Psoas muscle (tissue), 8 donors: Measurements from ENCODE around the gene S100A16. TPM values are rescaled to one million over a fixed set of nuclear protein-coding genes. Genes with fewer than 3 reads are reported as not detected.

ENCODE experiments used
- ATAC-seq, 4 donors: fragments of 200-7000 bp; cut with Tn5 transposase; one replicate each; pipeline ENCODE4 v1.9.1; 2020; ENCODE audit warnings: moderate library complexity in 3 of 4, mild to moderate bottlenecking in 2 of 4
- DNase-seq, 2 donors: peaks; one replicate each; pipeline ENCODE4 v3.0.0-alpha.2; 2020
- H3K27ac ChIP-seq: fragments of 200-600 bp; one replicate; pipeline ENCODE4 v1.8.0; 2022
- H3K27me3 ChIP-seq, 3 donors: fragments of 200-600 bp in 1 of 3; one replicate each; pipeline versions ENCODE4 v1.6.1 to v1.8.0; 2013 to 2022; ENCODE audit warnings: low read length in 2 of 3, mild to moderate bottlenecking in 2 of 3, moderate library complexity in 1 of 3; ENCODE audit not compliant: insufficient read depth in 3 of 3
- H3K36me3 ChIP-seq, 2 donors: fragments of 200-600 bp in 1 of 2; one replicate each; pipeline versions ENCODE4 v1.6.1 to v1.8.0; 2013 to 2022; ENCODE audit warnings: low read depth in 1 of 2, mild to moderate bottlenecking in 1 of 2, moderate library complexity in 1 of 2; ENCODE audit not compliant: insufficient read depth in 1 of 2
- H3K4me1 ChIP-seq: fragments of 200-600 bp; one replicate; pipeline ENCODE4 v1.8.0; 2022
- H3K4me3 ChIP-seq: fragments of 200-600 bp; one replicate; pipeline ENCODE4 v1.8.0; 2022; ENCODE audit warnings: mild to moderate bottlenecking
- H3K9me3 ChIP-seq: fragments of 200-600 bp; one replicate; pipeline ENCODE4 v1.8.0; 2022
- WGBS, 3 donors: extraction: QIAGEN DNeasy Blood & Tissue Kit; methylation state at CpG; one replicate each; pipeline versions ENCODE4 v1.1.6 to v1.1.7; 2013; 5-methylcytosine and 5-hydroxymethylcytosine counted together
- intact Hi-C, 2 donors: fragments of 100-400 bp; cut with DNase I; formaldehyde crosslinking; loops; one replicate each; pipeline versions ENCODE4 v1.11.0 to v1.14.2; 2022
- polyA plus RNA-seq, 3 donors: library from polyadenylated mRNA; stranded (reverse); fragments of 200-250 nt; gene quantifications; one replicate each; pipeline ENCODE4 v1.2.3, GENCODE V29; 2013
- total RNA-seq, 4 donors: library from RNA; stranded (reverse); fragmentation: NEBNext Ultra II Directional in 2 of 4; extraction: Animal tissue kit (Norgen Biotek cat#: 25700) in 2 of 4; gene quantifications; one replicate each; pipeline versions ENCODE4 v1.2.1 to v1.2.4, GENCODE V29; 2021 to 2023
- TF ChIP-seq, protein P1 (sequence below): fragments of 200-600 bp; IDR thresholded peaks from one replicate; pipeline ENCODE4 v1.8.0; 2022; ENCODE audit warnings: antibody characterized with exemption
- donor health status: healthy with polysubstance abuse.
- donor health status: DM: no; HTN: no; CAD: no; lungs with moderate emphysema.
- donor health status: Bipolar disorder and iron deficiency.
- donor health status: healthy.
- donor health status: DM: yes; HTN: yes; CAD: no.
- donor health status: DM: no; HTN: no; CAD: no.
- donor health status: DM: no; HTN: no; CAD: no.
- donor health status: DM: yes; HTN: yes; CAD: no.

The S100A16 gene
- total and polyA plus RNA-seq, 7 donors, result 23.3 to 251 (median 38.1) TPM

DNA sequence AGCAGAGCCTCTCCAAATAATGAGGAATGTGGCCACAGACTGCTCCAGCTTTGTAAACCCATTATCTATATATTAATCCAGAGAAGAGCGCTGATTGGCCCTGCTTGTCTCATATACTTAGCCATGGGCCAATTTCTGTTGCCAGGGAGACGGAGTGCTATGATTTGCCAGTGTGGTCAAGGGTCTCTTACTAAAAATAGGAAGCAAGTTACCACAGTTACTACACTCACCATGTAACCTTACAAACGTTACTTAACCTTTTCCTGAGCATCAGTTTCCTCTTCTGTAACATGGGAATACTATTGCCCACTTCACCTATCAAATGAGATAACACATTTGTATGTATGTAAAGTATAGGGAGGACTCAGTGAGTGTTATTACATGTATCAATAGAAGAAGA is 39.6 kb downstream of the S100A16 start:
- H3K36me3 ChIP-seq, result no peaks in the 10 kb centered on the region
- H3K4me3 ChIP-seq, result no peak overlapping the region
- intact Hi-C loops, result loop anchor here (2.0 to 10.0 kb wide), 5 partner anchors 43 to 414 kb away; partner anchors contain the start of genes S100A14 (in 2 of the 2), ILF2 (in 1 of the 2) and RAB13 (in 1 of the 2)
- 86 to 91% (median 87%) methylated on average over 3 of the region's 3 CpGs for WGBS, 3 donors
- peaks cover 0 to 7% (median 0%) of the 10 kb centered on the region in 3 donors for H3K27me3 ChIP-seq
- H3K4me1 ChIP-seq, result peaks cover 16% of the 10 kb centered on the region
- no peak for DNase-seq
- peak overlapping the region; percentile 75 for H3K27ac ChIP-seq
- TF ChIP-seq, protein P1, sequence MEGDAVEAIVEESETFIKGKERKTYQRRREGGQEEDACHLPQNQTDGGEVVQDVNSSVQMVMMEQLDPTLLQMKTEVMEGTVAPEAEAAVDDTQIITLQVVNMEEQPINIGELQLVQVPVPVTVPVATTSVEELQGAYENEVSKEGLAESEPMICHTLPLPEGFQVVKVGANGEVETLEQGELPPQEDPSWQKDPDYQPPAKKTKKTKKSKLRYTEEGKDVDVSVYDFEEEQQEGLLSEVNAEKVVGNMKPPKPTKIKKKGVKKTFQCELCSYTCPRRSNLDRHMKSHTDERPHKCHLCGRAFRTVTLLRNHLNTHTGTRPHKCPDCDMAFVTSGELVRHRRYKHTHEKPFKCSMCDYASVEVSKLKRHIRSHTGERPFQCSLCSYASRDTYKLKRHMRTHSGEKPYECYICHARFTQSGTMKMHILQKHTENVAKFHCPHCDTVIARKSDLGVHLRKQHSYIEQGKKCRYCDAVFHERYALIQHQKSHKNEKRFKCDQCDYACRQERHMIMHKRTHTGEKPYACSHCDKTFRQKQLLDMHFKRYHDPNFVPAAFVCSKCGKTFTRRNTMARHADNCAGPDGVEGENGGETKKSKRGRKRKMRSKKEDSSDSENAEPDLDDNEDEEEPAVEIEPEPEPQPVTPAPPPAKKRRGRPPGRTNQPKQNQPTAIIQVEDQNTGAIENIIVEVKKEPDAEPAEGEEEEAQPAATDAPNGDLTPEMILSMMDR, result no peak
- no peaks in the 10 kb centered on the region for H3K9me3 ChIP-seq
- ATAC-seq, result no peak

DNA sequence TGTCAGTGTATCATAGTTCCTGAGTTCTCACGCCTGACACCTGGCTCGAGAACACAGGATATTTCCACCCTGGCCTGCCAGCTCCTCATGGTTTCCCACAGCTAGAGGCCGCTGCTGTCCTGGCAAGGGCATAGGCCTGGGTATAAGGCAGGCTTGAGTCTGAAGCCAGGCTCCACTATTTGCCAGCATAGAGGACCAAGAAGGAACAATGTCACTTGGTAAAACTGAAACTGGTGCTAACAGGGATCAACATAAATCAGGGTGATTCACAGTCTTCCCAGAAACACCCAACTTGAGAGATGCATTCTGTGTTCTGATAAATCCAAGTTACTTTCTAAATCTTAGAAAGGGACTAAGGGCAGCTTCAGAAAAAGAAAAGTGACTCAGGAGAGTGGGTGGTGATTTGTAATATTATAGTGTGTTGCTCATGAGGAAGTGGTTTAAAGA is 40.3 kb downstream of the S100A16 start:
- Histone ChIP-seq H3K36me3 (no peaks in the 10 kb centered on the region), H3K4me1 (peaks cover 23% of the 10 kb centered on the region), H3K27me3 (peaks cover 0 to under 1% (median 0%) of the 10 kb centered on the region in 3 donors), H3K4me3 (no peak overlapping the region), H3K9me3 (no peaks in the 10 kb centered on the region), H3K27ac (peak overlapping the region; percentile 75)
- TF ChIP-seq, protein P1, result peak; percentile 90
- 5 to 13% (median 6%) methylated on average over 3 of the region's 3 CpGs for WGBS, 3 donors
- DNase-seq (peak; percentile 82 to 90), ATAC-seq (peak; percentile 87 to 89 (median 88))
- intact Hi-C loops, result loop anchor here (1.0 to 10.0 kb wide), 6 partner anchors 44 to 415 kb away; partner anchors contain the start of genes S100A14 (in 2 of the 2), ILF2 (in 1 of the 2), RAB13 (in 1 of the 2) and S100A1 (in 1 of the 2)

DNA sequence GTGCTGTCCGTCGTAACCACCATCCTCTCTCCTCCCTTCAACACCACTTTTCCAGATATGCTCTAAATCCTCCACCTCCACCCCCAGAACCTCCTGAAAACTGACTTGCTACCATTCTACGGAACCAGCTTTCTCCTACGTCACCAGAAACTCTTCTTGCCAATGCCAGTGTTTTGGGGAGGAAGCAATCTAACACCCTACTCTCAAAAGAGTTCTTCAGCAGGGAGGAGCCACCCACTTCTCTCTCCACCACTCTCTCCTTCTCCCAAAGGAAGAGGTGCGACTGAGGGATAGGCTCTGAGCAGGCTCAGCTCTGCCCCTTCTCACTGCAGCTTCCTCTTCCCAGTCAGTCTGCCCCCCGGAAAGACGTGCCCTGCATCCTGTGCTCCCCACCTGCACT is 41.2 kb downstream of the S100A16 start:
- Histone ChIP-seq H3K4me3 (no peak overlapping the region), H3K27ac (peak overlapping the region; percentile 75), H3K9me3 (no peaks in the 10 kb centered on the region), H3K36me3 (no peaks in the 10 kb centered on the region), H3K27me3 (no peaks in the 10 kb centered on the region), H3K4me1 (peaks cover 31% of the 10 kb centered on the region)
- ATAC-seq (no peak), DNase-seq (no peak)
- intact Hi-C loops, result loop anchor here (1.0 to 10.0 kb wide), 6 partner anchors 45 to 416 kb away; partner anchors contain the start of genes S100A14 (in 2 of the 2), ILF2 (in 1 of the 2), RAB13 (in 1 of the 2) and S100A1 (in 1 of the 2)
- WGBS, 3 donors, result 68 to 75% (median 71%) methylated on average over 7 of the region's 7 CpGs
- TF ChIP-seq, protein P1, result no peak

DNA sequence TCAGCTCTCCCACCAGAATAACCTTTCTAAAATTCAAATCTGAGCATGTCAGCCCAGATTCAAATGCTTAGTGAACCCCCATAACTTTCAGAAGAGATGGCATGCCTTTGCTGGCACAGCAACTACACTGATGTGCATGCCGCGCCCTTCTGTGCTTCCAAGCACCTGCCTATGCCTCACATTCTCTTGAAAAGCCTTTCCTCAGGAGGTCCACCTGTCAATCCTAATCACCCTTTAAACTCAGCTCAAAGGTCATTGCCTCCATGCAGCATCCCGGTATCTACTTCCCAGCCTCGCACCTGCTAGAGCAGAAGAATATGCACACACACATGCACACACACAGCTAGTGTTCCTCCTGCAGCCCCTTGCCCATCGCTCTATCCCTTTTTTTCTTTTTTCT is 42.1 kb downstream of the S100A16 start:
- Histone ChIP-seq H3K9me3 (no peaks in the 10 kb centered on the region), H3K4me1 (peaks cover 39% of the 10 kb centered on the region), H3K36me3 (no peaks in the 10 kb centered on the region), H3K27me3 (no peaks in the 10 kb centered on the region), H3K4me3 (no peak overlapping the region), H3K27ac (no peak overlapping the region)
- DNase-seq (no peak), ATAC-seq (no peak)
- intact Hi-C loops, result loop anchor here (5.0 to 10.0 kb wide), 4 partner anchors 101 to 416 kb away; partner anchors contain the start of genes ILF2 (in 1 of the 2) and RAB13 (in 1 of the 2)
- TF ChIP-seq, protein P1, result no peak
- WGBS, 3 donors, result 79 to 82% (median 80%) methylated on average over 5 of the region's 5 CpGs
